Esophagus muscularis mucosa (tissue), 4 donors: Measurements from ENCODE around the gene NAV2. TPM values are rescaled to one million over a fixed set of nuclear protein-coding genes. Genes with fewer than 3 reads are reported as not detected.

ENCODE experiments used
- DNase-seq: peaks from one replicate; pipeline ENCODE4 v3.0.0-alpha.2; 2017; ENCODE audit errors: extremely low spot score
- H3K27ac ChIP-seq, 4 donors: fragments of 200-600 bp; sonication (generic); replicated peaks in 1 of 4; 1 replicate in 3 of 4; 2 replicates in 1 of 4; pipeline ENCODE4 v1.5.1; 2016 to 2019; ENCODE audit warnings: mild to moderate bottlenecking in 1 of 4
- H3K27me3 ChIP-seq, 4 donors: fragments of 200-600 bp; sonication (generic); one replicate each; pipeline versions ENCODE4 v1.5.1 to v1.6.0; 2016 to 2019
- H3K36me3 ChIP-seq, 4 donors: fragments of 200-600 bp; sonication (generic); one replicate each; pipeline ENCODE4 v1.5.1; 2016 to 2019
- H3K4me1 ChIP-seq, 4 donors: fragments of 200-600 bp; sonication (generic); one replicate each; pipeline ENCODE4 v1.5.1; 2016 to 2019
- H3K4me3 ChIP-seq, 4 donors: fragments of 200-600 bp; sonication (generic); 1 replicate in 2 of 4; 2 replicates in 2 of 4; pipeline ENCODE4 v1.5.1; 2016 to 2019; ENCODE audit warnings: mild to moderate bottlenecking in 4 of 4, moderate library complexity in 1 of 4
- H3K9me3 ChIP-seq, 4 donors: fragments of 200-600 bp; sonication (generic); 1 replicate in 3 of 4; 2 replicates in 1 of 4; pipeline ENCODE4 v1.5.1; 2016 to 2019
- CTCF ChIP-seq, 3 experiments: fragments of 200-600 bp in 2 of 3; fragments of 450-650 bp in 1 of 3; sonication (generic) in 2 of 3; IDR thresholded peaks; one replicate each; pipeline ENCODE4 v1.5.1; 2017 to 2019; ENCODE audit warnings: antibody characterized with exemption in 3 of 3, mild to moderate bottlenecking in 2 of 3, moderate library complexity in 1 of 3
- EP300 ChIP-seq: sonication (generic); formaldehyde crosslinking; IDR thresholded peaks from one replicate; pipeline ENCODE4 v1.6.1; 2017; ENCODE audit warnings: antibody characterized with exemption
- POLR2A ChIP-seq: fragments of 450-650 bp; IDR thresholded peaks from one replicate; pipeline ENCODE4 v1.6.1; 2017; ENCODE audit warnings: antibody characterized with exemption, moderate library complexity, mild to moderate bottlenecking, low read depth
- POLR2AphosphoS5 ChIP-seq, 2 donors: sonication (generic); formaldehyde crosslinking; IDR thresholded peaks; one replicate each; pipeline ENCODE4 v1.6.1; 2017; ENCODE audit warnings: antibody characterized with exemption in 2 of 2
- WGBS: methylation state at CpG from one replicate; pipeline ENCODE4 v1.1.5; 2018; 5-methylcytosine and 5-hydroxymethylcytosine counted together
- intact Hi-C: fragments of 100-400 bp; cut with DNase I; formaldehyde crosslinking; loops from one replicate; pipeline ENCODE4 v1.15.1; 2023
- total RNA-seq, 4 donors: library from RNA; depleted of rRNA; stranded (reverse); fragments of >200 nt; gene quantifications; one replicate each; pipeline versions ENCODE4 v1.1.0 to v1.2.1, GENCODE V29; 2016

The NAV2 gene
- total RNA-seq, 4 donors from 2014 or later: 21.9 to 57.0 (median 37.5) TPM

GRCh38 chr11:19975414-19975990, 262.9 kb downstream of the NAV2 start:
- Histone ChIP-seq H3K27ac (no peak overlapping the region), H3K9me3 (no peaks in the 10 kb centered on the region), H3K4me1 (peaks cover 19 to 25% (median 24%) of the 10 kb centered on the region in 4 donors), H3K27me3 (no peaks in the 10 kb centered on the region), H3K4me3 (no peak overlapping the region), H3K36me3 (peaks cover 0 to 34% (median 2%) of the 10 kb centered on the region in 4 donors)
- no peak for DNase-seq
- 84% methylated on average over 7 of the region's 7 CpGs for WGBS
- TF ChIP-seq POLR2A: no peak
- no peak for TF ChIP-seq EP300
- TF ChIP-seq CTCF (IDR thresholded peaks at IDR 0.05): no peak
- TF ChIP-seq POLR2AphosphoS5 (IDR thresholded peaks at IDR 0.05): no peak
- intact Hi-C loops: no loop called here

GRCh38 chr11:19976281-19976941, 263.8 kb downstream of the NAV2 start:
- intact Hi-C loops: no loop called here
- Histone ChIP-seq H3K27ac (no peak overlapping the region), H3K36me3 (peaks cover 0 to 34% (median 2%) of the 10 kb centered on the region in 4 donors), H3K4me3 (no peak overlapping the region), H3K27me3 (no peaks in the 10 kb centered on the region), H3K4me1 (peaks cover 28 to 34% (median 33%) of the 10 kb centered on the region in 4 donors), H3K9me3 (no peaks in the 10 kb centered on the region)
- TF ChIP-seq POLR2A (no peak), EP300 (no peak), CTCF (IDR thresholded peaks at IDR 0.05) (no peak), POLR2AphosphoS5 (IDR thresholded peaks at IDR 0.05) (no peak)
- DNase-seq: no peak
- 79% methylated on average over 6 of the region's 7 CpGs for WGBS

GRCh38 chr11:19977941-19978340, 265.3 kb downstream of the NAV2 start:
- Histone ChIP-seq H3K4me1 (peaks cover 41 to 50% (median 48%) of the 10 kb centered on the region in 4 donors), H3K9me3 (no peaks in the 10 kb centered on the region), H3K27ac (peak overlapping the region in 1 of 4 donors; percentile 46), H3K36me3 (peaks cover 0 to 34% (median 1%) of the 10 kb centered on the region in 4 donors), H3K4me3 (no peak overlapping the region), H3K27me3 (no peaks in the 10 kb centered on the region)
- no peak for TF ChIP-seq POLR2A
- TF ChIP-seq EP300: no peak
- TF ChIP-seq CTCF (IDR thresholded peaks at IDR 0.05): no peak
- TF ChIP-seq POLR2AphosphoS5 (IDR thresholded peaks at IDR 0.05): no peak
- no peak for DNase-seq
- WGBS: 98% methylated on average over 9 of the region's 9 CpGs
- intact Hi-C loops: no loop called here

GRCh38 chr11:19978668-19979518, 266.3 kb downstream of the NAV2 start:
- no peaks in the 10 kb centered on the region for H3K27me3 ChIP-seq
- peaks cover 0 to 27% (median under 1%) of the 10 kb centered on the region in 4 donors for H3K36me3 ChIP-seq
- 89% methylated on average over 8 of the region's 8 CpGs for WGBS
- H3K9me3 ChIP-seq: no peaks in the 10 kb centered on the region
- TF ChIP-seq POLR2A (no peak), CTCF (IDR thresholded peaks at IDR 0.05) (no peak), POLR2AphosphoS5 (IDR thresholded peaks at IDR 0.05) (peak in 1 of 2 donors; percentile 34)
- no peak for DNase-seq
- H3K4me1 ChIP-seq: peaks cover 42 to 59% (median 58%) of the 10 kb centered on the region in 4 donors
- H3K4me3 ChIP-seq: no peak overlapping the region
- intact Hi-C loops: no loop called here
- peak overlapping the region; percentile 46 to 77 (median 68) for H3K27ac ChIP-seq
